Measurements from ENCODE around the gene SERPINB2.

GRCh38 chr18:63928331-63928730, 40.8 kb downstream of the SERPINB2 start:
- TF ChIP-seq CTCF (IDR thresholded peaks at IDR 0.05) (no peak), USF2 (CRISPR knock-in tag; IDR thresholded peaks at IDR 0.05) (no peak), OVOL2 (CRISPR knock-in tag; IDR thresholded peaks at IDR 0.05; ENCODE audit: borderline replicate concordance) (no peak)

All from WTC11 (cell line).